Endothelial cell of umbilical vein (primary cell): ENCODE measurements around the gene GALNT13. TPM values are rescaled to one million over a fixed set of nuclear protein-coding genes. Genes with fewer than 3 reads are reported as not detected.

Experiments used
- BruUV-seq: library from RNA; stranded (reverse); fragments of 400-500 nt; replicated peaks from 2 replicates; lab custom pipeline; 2021; lab: Mats Ljungman, UMichigan
- CTCF ChIA-PET: fragments of 300-600, 350-600 bp; sonication (Branson Sonifier 250); formaldehyde crosslinking; loops from one replicate; lab custom pipeline; 2021; ENCODE audit warnings: antibody characterized with exemption, inconsistent platforms; lab: Charles Lee
- POLR2A ChIA-PET: fragments of 300-600, 350-600 bp; sonication (Branson Sonifier 250); formaldehyde crosslinking; loops from one replicate; lab custom pipeline; 2021; ENCODE audit warnings: antibody characterized with exemption, inconsistent platforms; lab: Charles Lee
- DNase-seq: peaks from one replicate; pipeline ENCODE4 v3.0.0-alpha.2; 2011; ENCODE audit warnings: low read depth, low spot score
- FAIRE-seq: peaks from 2 replicates; lab custom pipeline; 2011; peaks lifted over from hg19 to GRCh38; lab: Jason Lieb, UNC
- H2AFZ ChIP-seq: 2 replicates; pipeline ENCODE4 v1.6.0; 2012; ENCODE audit warnings: low read depth, low read length, control low read depth, inconsistent platforms
- H3K27ac ChIP-seq: 2 replicates; pipeline ENCODE4 v1.5.1; 2011; ENCODE audit warnings: low read depth, mild to moderate bottlenecking, control low read depth, low read length, moderate library complexity; ENCODE audit not compliant: insufficient read depth
- H3K27me3 ChIP-seq, 2 experiments: 2 replicates each; pipeline versions ENCODE4 v1.6.0 to v1.6.1; 2011; ENCODE audit warnings: low read length in 2 of 2, mixed read lengths in 1 of 2; ENCODE audit not compliant: control insufficient read depth in 2 of 2, insufficient read depth in 2 of 2
- H3K36me3 ChIP-seq, 2 experiments: 2 replicates in 1 of 2; 3 replicates in 1 of 2; pipeline ENCODE4 v1.5.1; 2011; ENCODE audit warnings: low read length in 2 of 2, mild to moderate bottlenecking in 1 of 2, moderate library complexity in 1 of 2; ENCODE audit not compliant: control insufficient read depth in 2 of 2, insufficient read depth in 2 of 2; ENCODE audit errors: extremely low read depth in 1 of 2
- H3K4me1 ChIP-seq: 3 replicates; pipeline ENCODE4 v1.5.1; 2011; ENCODE audit warnings: mild to moderate bottlenecking, low read length; ENCODE audit not compliant: control insufficient read depth, insufficient read depth; ENCODE audit errors: extremely low read depth
- H3K4me2 ChIP-seq: 2 replicates; pipeline ENCODE4 v1.6.1; 2011; ENCODE audit warnings: low read length, control low read depth, mixed read lengths; ENCODE audit not compliant: insufficient read depth
- H3K4me3 ChIP-seq, 3 experiments: fragments of 200-600 bp in 1 of 3; sonication (generic), shearing (Covaris generic) in 1 of 3; replicated peaks in 1 of 3; 2 replicates each; pipeline ENCODE4 v1.5.1; 2011 to 2016; ENCODE audit warnings: control low read depth in 3 of 3, low read length in 3 of 3, mild to moderate bottlenecking in 2 of 3, inconsistent platforms in 1 of 3, low read depth in 1 of 3, moderate library complexity in 1 of 3; ENCODE audit not compliant: insufficient read depth in 1 of 3
- H3K79me2 ChIP-seq: 2 replicates; pipeline ENCODE4 v1.6.0; 2012; ENCODE audit warnings: low read length, inconsistent platforms; ENCODE audit not compliant: control insufficient read depth, insufficient read depth
- H3K9ac ChIP-seq: replicated peaks from 2 replicates; pipeline ENCODE3; 2011; ENCODE audit warnings: low read length, control low read depth; ENCODE audit not compliant: insufficient read depth; ENCODE audit errors: extremely low read depth
- H3K9me1 ChIP-seq: replicated peaks from 3 replicates; pipeline ENCODE4 v1.6.0; 2011; ENCODE audit warnings: mild to moderate bottlenecking, low read length; ENCODE audit not compliant: control insufficient read depth, insufficient read depth; ENCODE audit errors: extremely low read depth
- H3K9me3 ChIP-seq: replicated peaks from 2 replicates; pipeline ENCODE4 v1.5.1; 2012; ENCODE audit warnings: low read length, inconsistent platforms; ENCODE audit not compliant: control insufficient read depth, insufficient read depth
- H4K20me1 ChIP-seq: replicated peaks from 2 replicates; pipeline ENCODE3; 2011; ENCODE audit warnings: mild to moderate bottlenecking, low read length; ENCODE audit not compliant: control insufficient read depth, insufficient read depth; ENCODE audit errors: extremely low read depth
- EZH2 ChIP-seq: IDR thresholded peaks from 2 replicates; pipeline ENCODE4 v1.6.1; 2012; ENCODE audit warnings: borderline replicate concordance, low read depth, mild to moderate bottlenecking, moderate library complexity, low read length, inconsistent platforms; ENCODE audit not compliant: severe bottlenecking
- FOS ChIP-seq: IDR thresholded peaks from 2 replicates; pipeline ENCODE4 v1.6.1; 2011; ENCODE audit warnings: mild to moderate bottlenecking, low read length, moderate library complexity, borderline replicate concordance; ENCODE audit not compliant: insufficient read depth
- GATA2 ChIP-seq: IDR thresholded peaks from 2 replicates; pipeline ENCODE4 v1.7.0; 2011; ENCODE audit warnings: low read depth, mild to moderate bottlenecking, moderate library complexity, mixed read lengths, low read length; ENCODE audit not compliant: insufficient read length, insufficient read depth
- JUN ChIP-seq: IDR thresholded peaks from 2 replicates; pipeline ENCODE4 v1.6.1; 2011; ENCODE audit warnings: borderline replicate concordance, low read depth; ENCODE audit not compliant: insufficient read length, insufficient read depth
- MYC ChIP-seq: IDR thresholded peaks from one replicate; pipeline ENCODE4 v1.6.1; 2011; ENCODE audit warnings: mild to moderate bottlenecking, low read depth, low read length
- POLR2A ChIP-seq: IDR thresholded peaks from 2 replicates; pipeline ENCODE4 v1.6.1; 2012; ENCODE audit warnings: low read depth, mild to moderate bottlenecking, control low read depth, low read length
- POLR2AphosphoS5 ChIP-seq: IDR thresholded peaks from 2 replicates; pipeline ENCODE4 v1.6.1; 2012; ENCODE audit warnings: low read depth, mild to moderate bottlenecking, control low read depth, low read length, moderate library complexity; ENCODE audit not compliant: insufficient read depth
- dilution Hi-C: fragments of 300-500 bp; cut with MboI; formaldehyde crosslinking; loops from one replicate; pipeline ENCODE4 v1.15.0; 2019; ENCODE audit warnings: low sequenced_read_pairs; ENCODE audit not compliant: extremely low pct_ligation_motif_present
- intact Hi-C: fragments of 100-400 bp; cut with micrococcal nuclease; formaldehyde crosslinking; loops from one replicate; pipeline ENCODE4 v1.10.0; 2022
- polyA plus RNA-seq, 4 experiments: library from polyadenylated mRNA; depleted of rRNA in 3 of 4; stranded (reverse) in 3 of 4; unstranded in 1 of 4; fragments of >200 nt; gene quantifications; 2 replicates each; pipeline versions ENCODE4 v1.2.1 to v1.2.3, GENCODE V29; 2011 to 2012; ENCODE audit warnings: missing spikeins in 1 of 4
- total RNA-seq: library from RNA; stranded (reverse); gene quantifications from 2 replicates; pipeline ENCODE4 v1.2.3, GENCODE V29; 2021
- TF ChIP-seq, protein P1 (sequence below), 2 donors: IDR thresholded peaks; 1 replicate in 1 of 2; 2 replicates in 1 of 2; pipeline ENCODE4 v1.5.1; 2011; ENCODE audit warnings: low read length in 2 of 2, mild to moderate bottlenecking in 2 of 2, moderate library complexity in 2 of 2, control low read depth in 1 of 2, inconsistent platforms in 1 of 2, low read depth in 1 of 2; ENCODE audit not compliant: insufficient read depth in 1 of 2; ENCODE audit errors: extremely low read depth in 1 of 2
- TF ChIP-seq, protein P2 (sequence below): IDR thresholded peaks from 2 replicates; pipeline ENCODE4 v1.6.1; 2011; ENCODE audit not compliant: insufficient read depth, insufficient read length

GALNT13 gene
- total and polyA plus RNA-seq, 2 donors (not counting 3 experiments of a cell fraction or from before 2014, with no cell fraction given), result 0.06 TPM; not detected in 1

DNA sequence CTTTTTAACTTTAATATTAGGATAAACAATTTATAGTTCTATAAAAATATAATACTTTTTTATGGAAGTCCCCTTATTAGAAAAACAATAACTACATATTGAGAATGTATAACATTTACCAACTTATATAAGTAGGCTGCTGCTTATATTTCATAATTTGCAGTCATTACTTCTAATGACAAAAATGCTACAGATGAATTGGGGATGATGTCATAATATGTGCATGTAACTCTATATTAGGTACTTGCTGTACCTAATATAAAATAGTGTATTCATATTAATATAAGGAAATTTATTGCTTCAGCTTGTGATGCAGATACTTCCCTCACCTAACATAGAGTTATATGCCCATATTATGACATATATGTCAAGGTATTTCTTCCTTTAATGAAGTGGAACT is 100.7 kb downstream of the GALNT13 start:
- H3K4me2 ChIP-seq, result no peak overlapping the region
- CTCF ChIA-PET, result no interaction called here
- H3K4me3 ChIP-seq, result no peak overlapping the region
- H4K20me1 ChIP-seq, result no peaks in the 10 kb centered on the region
- intact Hi-C loops, result no loop called here
- no peak overlapping the region for H2AFZ ChIP-seq
- H3K27ac ChIP-seq, result no peak overlapping the region
- no peaks in the 10 kb centered on the region for H3K9me1 ChIP-seq
- H3K9me3 ChIP-seq, result no peaks in the 10 kb centered on the region
- no TSS peak for BruUV-seq
- FAIRE-seq, result no peak
- no peaks in the 10 kb centered on the region for H3K36me3 ChIP-seq
- H3K27me3 ChIP-seq, result no peaks in the 10 kb centered on the region
- DNase-seq, result no peak
- no peaks in the 10 kb centered on the region for H3K79me2 ChIP-seq
- no peaks in the 10 kb centered on the region for H3K4me1 ChIP-seq
- POLR2A ChIA-PET, result no interaction called here
- TF ChIP-seq JUN, result no peak
- TF ChIP-seq MYC, result no peak
- no peak for TF ChIP-seq POLR2A
- TF ChIP-seq POLR2AphosphoS5, result no peak
- no peak for TF ChIP-seq EZH2
- TF ChIP-seq, protein P1, sequence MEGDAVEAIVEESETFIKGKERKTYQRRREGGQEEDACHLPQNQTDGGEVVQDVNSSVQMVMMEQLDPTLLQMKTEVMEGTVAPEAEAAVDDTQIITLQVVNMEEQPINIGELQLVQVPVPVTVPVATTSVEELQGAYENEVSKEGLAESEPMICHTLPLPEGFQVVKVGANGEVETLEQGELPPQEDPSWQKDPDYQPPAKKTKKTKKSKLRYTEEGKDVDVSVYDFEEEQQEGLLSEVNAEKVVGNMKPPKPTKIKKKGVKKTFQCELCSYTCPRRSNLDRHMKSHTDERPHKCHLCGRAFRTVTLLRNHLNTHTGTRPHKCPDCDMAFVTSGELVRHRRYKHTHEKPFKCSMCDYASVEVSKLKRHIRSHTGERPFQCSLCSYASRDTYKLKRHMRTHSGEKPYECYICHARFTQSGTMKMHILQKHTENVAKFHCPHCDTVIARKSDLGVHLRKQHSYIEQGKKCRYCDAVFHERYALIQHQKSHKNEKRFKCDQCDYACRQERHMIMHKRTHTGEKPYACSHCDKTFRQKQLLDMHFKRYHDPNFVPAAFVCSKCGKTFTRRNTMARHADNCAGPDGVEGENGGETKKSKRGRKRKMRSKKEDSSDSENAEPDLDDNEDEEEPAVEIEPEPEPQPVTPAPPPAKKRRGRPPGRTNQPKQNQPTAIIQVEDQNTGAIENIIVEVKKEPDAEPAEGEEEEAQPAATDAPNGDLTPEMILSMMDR (IDR thresholded peaks at IDR 0.05; ENCODE audit: extremely low read depth in 1 of 2, insufficient read depth in 1 of 2, low read depth in 1 of 2, low read length in 2 of 2), result no peak
- TF ChIP-seq, protein P2, sequence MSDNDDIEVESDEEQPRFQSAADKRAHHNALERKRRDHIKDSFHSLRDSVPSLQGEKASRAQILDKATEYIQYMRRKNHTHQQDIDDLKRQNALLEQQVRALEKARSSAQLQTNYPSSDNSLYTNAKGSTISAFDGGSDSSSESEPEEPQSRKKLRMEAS, result no peak
- no peak for TF ChIP-seq GATA2
- TF ChIP-seq FOS, result no peak
- H3K9ac ChIP-seq, result no peak overlapping the region
- dilution Hi-C loops, result no loop called here
